IMR-90 (cell line): ENCODE measurements around the gene NOTCH2. TPM values are rescaled to one million over a fixed set of nuclear protein-coding genes. Genes with fewer than 3 reads are reported as not detected.
A peak's percentile ranks its signal among the peaks of the same experiment; 100 is the strongest.

Source experiments
- ATAC-seq: fragments of 200-7000 bp; cut with Tn5 transposase; 2 replicates; pipeline ENCODE4 v1.9.1; 2020; ENCODE audit warnings: low read depth, mild to moderate bottlenecking, moderate library complexity
- BruUV-seq: library from RNA; stranded (reverse); fragments of 400-500 nt; replicated peaks from 2 replicates; lab custom pipeline; 2021; lab: Mats Ljungman, UMichigan
- CTCF ChIA-PET: fragments of 300-600 bp; formaldehyde crosslinking; extraction: SDS; loops from one replicate; lab custom pipeline; 2021; ENCODE audit warnings: antibody characterized with exemption; lab: Yijun Ruan, JAX
- POLR2A ChIA-PET: fragments of 300-600 bp; sonication (Branson Sonifier 250); formaldehyde crosslinking; loops from one replicate; lab custom pipeline; 2022; ENCODE audit warnings: antibody characterized with exemption; ENCODE audit not compliant: unreplicated experiment; lab: Charles Lee
- DNase-seq: peaks from one replicate; pipeline ENCODE4 v3.0.0; 2013
- H2AFZ ChIP-seq: replicated peaks from 2 replicates; pipeline ENCODE3; 2013; ENCODE audit warnings: low read length, mild to moderate bottlenecking; ENCODE audit not compliant: poor library complexity
- H2AK5ac ChIP-seq: 2 replicates; pipeline ENCODE4 v1.6.1; 2013; ENCODE audit warnings: low read depth, low read length, inconsistent platforms
- H2AK9ac ChIP-seq: replicated peaks from 2 replicates; pipeline ENCODE3; 2013; ENCODE audit warnings: mild to moderate bottlenecking, low read depth, low read length, moderate library complexity; ENCODE audit not compliant: poor library complexity
- H2BK120ac ChIP-seq: 2 replicates; pipeline ENCODE4 v1.6.1; 2013; ENCODE audit warnings: low read depth, low read length, inconsistent platforms
- H2BK15ac ChIP-seq: 3 replicates; pipeline ENCODE4 v1.6.1; 2013; ENCODE audit warnings: low read depth, low read length, inconsistent platforms
- H2BK20ac ChIP-seq: 2 replicates; pipeline ENCODE4 v1.6.1; 2013; ENCODE audit warnings: low read depth, mild to moderate bottlenecking, inconsistent platforms, low read length, moderate library complexity
- H2BK5ac ChIP-seq: 2 replicates; pipeline ENCODE4 v1.6.1; 2013; ENCODE audit warnings: mild to moderate bottlenecking, low read depth, low read length, inconsistent platforms; ENCODE audit not compliant: poor library complexity, severe bottlenecking
- H3K14ac ChIP-seq: replicated peaks from 2 replicates; pipeline ENCODE4 v1.6.1; 2013; ENCODE audit warnings: low read depth, low read length, inconsistent platforms
- H3K18ac ChIP-seq: 2 replicates; pipeline ENCODE4 v1.6.1; 2013; ENCODE audit warnings: low read depth, low read length, control low read depth
- H3K23ac ChIP-seq: 2 replicates; pipeline ENCODE4 v1.6.1; 2013; ENCODE audit warnings: low read depth, low read length, inconsistent platforms
- H3K27ac ChIP-seq: 2 replicates; pipeline ENCODE4 v1.5.1; 2013; ENCODE audit warnings: mild to moderate bottlenecking, control low read depth, low read length; ENCODE audit not compliant: insufficient read depth
- H3K27me3 ChIP-seq: 2 replicates; pipeline ENCODE4 v1.6.1; 2013; ENCODE audit warnings: low read length; ENCODE audit not compliant: control insufficient read depth, insufficient read depth
- H3K36me3 ChIP-seq: 2 replicates; pipeline ENCODE4 v1.6.1; 2013; ENCODE audit warnings: low read length, mixed read lengths; ENCODE audit not compliant: control insufficient read depth, insufficient read depth
- H3K4ac ChIP-seq: 2 replicates; pipeline ENCODE4 v1.6.1; 2013; ENCODE audit warnings: low read depth, low read length, inconsistent platforms
- H3K4me1 ChIP-seq: 2 replicates; pipeline ENCODE4 v1.6.1; 2013; ENCODE audit warnings: low read length, mixed read lengths; ENCODE audit not compliant: control insufficient read depth, insufficient read depth
- H3K4me2 ChIP-seq: 2 replicates; pipeline ENCODE4 v1.6.1; 2013; ENCODE audit warnings: low read depth, mild to moderate bottlenecking, control low read depth, low read length, moderate library complexity
- H3K4me3 ChIP-seq: 2 replicates; pipeline ENCODE4 v1.5.1; 2013; ENCODE audit warnings: low read depth, mild to moderate bottlenecking, control low read depth, low read length, moderate library complexity; ENCODE audit not compliant: insufficient read depth
- H3K56ac ChIP-seq: 2 replicates; pipeline ENCODE4 v1.6.1; 2013; ENCODE audit warnings: low read length, inconsistent platforms; ENCODE audit not compliant: insufficient read depth; ENCODE audit errors: extremely low read depth
- H3K79me1 ChIP-seq, 2 experiments: 2 replicates each; pipeline ENCODE4 v1.6.1; 2013; ENCODE audit warnings: low read length in 2 of 2, inconsistent platforms in 1 of 2, low read depth in 1 of 2
- H3K9ac ChIP-seq: 2 replicates; pipeline ENCODE4 v1.6.1; 2013; ENCODE audit warnings: low read depth, low read length, control low read depth
- H3K9me1 ChIP-seq: 2 replicates; pipeline ENCODE4 v1.6.1; 2013; ENCODE audit warnings: low read length, inconsistent platforms; ENCODE audit not compliant: insufficient read depth
- H3K9me3 ChIP-seq: 2 replicates; pipeline ENCODE4 v1.6.1; 2013; ENCODE audit warnings: low read length; ENCODE audit not compliant: control insufficient read depth, insufficient read depth
- H4K20me1 ChIP-seq: 2 replicates; pipeline ENCODE4 v1.6.1; 2013; ENCODE audit warnings: low read length, inconsistent platforms; ENCODE audit not compliant: insufficient read depth
- H4K5ac ChIP-seq: 2 replicates; pipeline ENCODE4 v1.6.1; 2013; ENCODE audit warnings: mild to moderate bottlenecking, low read depth, low read length, control low read depth
- H4K8ac ChIP-seq, 2 experiments: 2 replicates each; pipeline ENCODE4 v1.6.1; 2013; ENCODE audit warnings: low read depth in 2 of 2, low read length in 2 of 2, control low read depth in 1 of 2, inconsistent platforms in 1 of 2
- H4K91ac ChIP-seq: 2 replicates; pipeline ENCODE4 v1.6.1; 2013; ENCODE audit warnings: low read depth, low read length, inconsistent platforms; ENCODE audit not compliant: insufficient read depth
- BHLHE40 ChIP-seq: fragments of 150-350 bp; IDR thresholded peaks from 2 replicates; pipeline ENCODE4 v1.6.1; 2016; ENCODE audit warnings: mild to moderate bottlenecking, low read depth, low read length
- CHD1 ChIP-seq: IDR thresholded peaks from 2 replicates; pipeline ENCODE4 v1.6.1; 2012; ENCODE audit warnings: low read depth, low read length, improper control_type of control experiment
- CTCF ChIP-seq: conservative IDR thresholded peaks from 2 replicates; pipeline ENCODE4 v1.5.1; 2012; ENCODE audit warnings: mild to moderate bottlenecking, low read depth, low read length, improper control_type of control experiment
- FOS ChIP-seq: fragments of 150-350 bp; IDR thresholded peaks from 2 replicates; pipeline ENCODE4 v1.6.1; 2016; ENCODE audit warnings: low read depth, low read length
- MAFK ChIP-seq: IDR thresholded peaks from 2 replicates; pipeline ENCODE4 v1.6.1; 2012; ENCODE audit warnings: low read depth, low read length, improper control_type of control experiment
- MAZ ChIP-seq: IDR thresholded peaks from 2 replicates; pipeline ENCODE4 v1.6.1; 2012; ENCODE audit warnings: low read depth, mild to moderate bottlenecking, low read length, improper control_type of control experiment, moderate library complexity, borderline replicate concordance
- MXI1 ChIP-seq: IDR thresholded peaks from 2 replicates; pipeline ENCODE4 v1.6.1; 2012; ENCODE audit warnings: low read depth, mild to moderate bottlenecking, low read length, moderate library complexity, borderline replicate concordance
- RAD21 ChIP-seq: IDR thresholded peaks from 2 replicates; pipeline ENCODE4 v1.6.1; 2012; ENCODE audit warnings: low read length, improper control_type of control experiment
- SMC3 ChIP-seq: fragments of 150-350 bp; IDR thresholded peaks from 2 replicates; pipeline ENCODE4 v1.6.1; 2016; ENCODE audit warnings: low read depth, mild to moderate bottlenecking, antibody characterized with exemption, low read length, moderate library complexity
- USF2 ChIP-seq: fragments of 150-350 bp; IDR thresholded peaks from 2 replicates; pipeline ENCODE4 v1.6.1; 2017; ENCODE audit warnings: mild to moderate bottlenecking, antibody characterized with exemption, low read length, low read depth
- WGBS, 2 experiments: methylation state at CpG; one replicate each; pipeline versions ENCODE4 v1.1.5 to v1.1.7; 2013; ENCODE audit warnings: missing lambda C conversion rate in 2 of 2; ENCODE audit not compliant: insufficient read length in 1 of 2; ENCODE audit errors: extremely low coverage in 2 of 2; 5-methylcytosine and 5-hydroxymethylcytosine counted together
- dilution Hi-C: fragments of 300-500 bp; cut with HindIII; formaldehyde crosslinking; loops from one replicate; pipeline ENCODE4 v1.14.3; 2018; ENCODE audit warnings: low sequenced_read_pairs; ENCODE audit not compliant: unreplicated experiment
- in situ Hi-C: fragments of 300-500 bp; cut with MboI; formaldehyde crosslinking; loops from 3 replicates; pipeline ENCODE4 v1.14.3; 2019; ENCODE audit warnings: low sequenced_read_pairs, inconsistent platforms, mixed read lengths
- intact Hi-C: fragments of 100-400 bp; cut with micrococcal nuclease; formaldehyde crosslinking; loops from 2 replicates; pipeline ENCODE4 v1.10.0; 2022
- polyA plus RNA-seq, 3 experiments: library from polyadenylated mRNA; depleted of rRNA; stranded (reverse); fragments of >200 nt; gene quantifications; 2 replicates each; pipeline ENCODE4 v1.2.3, GENCODE V29; 2012; ENCODE audit warnings: low replicate concordance in 1 of 3
- total RNA-seq: library from RNA; depleted of rRNA; stranded (reverse); fragments of >200 nt; gene quantifications from 2 replicates; pipeline ENCODE4 v1.2.3, GENCODE V29; 2012

The NOTCH2 gene
- total and polyA plus RNA-seq, 2 of the 4 experiments (the other 2 are of a cell fraction) = 40.4 to 131 TPM

- H2BK120ac ChIP-seq = no peak overlapping the region
- no peak overlapping the region for H2BK5ac ChIP-seq
- no peak overlapping the region for H3K4me3 ChIP-seq
- no peak overlapping the region for H3K56ac ChIP-seq
- H3K18ac ChIP-seq = no peak overlapping the region
- no peak overlapping the region for H3K27ac ChIP-seq
- no peaks in the 10 kb centered on the region for H3K9me3 ChIP-seq
- no peak for ATAC-seq
- peak overlapping the region; percentile 24 for H2AFZ ChIP-seq
- H4K91ac ChIP-seq = no peak overlapping the region
- no peaks in the 10 kb centered on the region for H4K20me1 ChIP-seq
- no peaks in the 10 kb centered on the region for H3K4me1 ChIP-seq
- no peak overlapping the region for H2AK5ac ChIP-seq
- no peak overlapping the region for H2BK15ac ChIP-seq
- dilution Hi-C loops = no loop called here
- TF ChIP-seq CTCF (no peak), MXI1 (no peak), SMC3 (no peak), RAD21 (no peak), CHD1 (no peak), MAFK (no peak), MAZ (no peak), USF2 (no peak), FOS (no peak), BHLHE40 (no peak)
- DNase-seq = no peak
- H3K4ac ChIP-seq = no peak overlapping the region
- intact Hi-C loops = loop anchor here (5.0 kb wide), 1 partner anchor 34 kb away; no protein-coding TSS in a partner anchor
- no peaks in the 10 kb centered on the region; the same call in none of the 2 replicates for H3K27me3 ChIP-seq
- H3K23ac ChIP-seq = no peak overlapping the region
- no peak overlapping the region for H4K8ac ChIP-seq
- H3K4me2 ChIP-seq = no peak overlapping the region
- ChIA-PET POLR2A (no interaction called here), CTCF (no interaction called here)
- no TSS peak for BruUV-seq
- no peak overlapping the region for H2AK9ac ChIP-seq
- H4K5ac ChIP-seq = no peak overlapping the region
- H2BK20ac ChIP-seq = no peak overlapping the region
- H3K79me1 ChIP-seq = no peaks in the 10 kb centered on the region
- no peak overlapping the region for H3K14ac ChIP-seq
- H3K9me1 ChIP-seq = no peaks in the 10 kb centered on the region
- in situ Hi-C loops = no loop called here
- 88% methylated on average over 2 of the region's 4 CpGs; no CpG with 5 or more reads in 1 of the 2 experiments for WGBS, 2 experiments
- no peak overlapping the region for H3K9ac ChIP-seq
- no peaks in the 10 kb centered on the region for H3K36me3 ChIP-seq
These were observed 166.6 kb downstream of the NOTCH2 start for GRCh38 chr1:119902775-119903442.
